ENCODE measurements around the gene TOGARAM2. TPM values are rescaled to one million over a fixed set of nuclear protein-coding genes. Genes with fewer than 3 reads are reported as not detected.

TOGARAM2 gene
- total RNA-seq, 1 donor from 2014 or later, result 6.4 TPM

DNA sequence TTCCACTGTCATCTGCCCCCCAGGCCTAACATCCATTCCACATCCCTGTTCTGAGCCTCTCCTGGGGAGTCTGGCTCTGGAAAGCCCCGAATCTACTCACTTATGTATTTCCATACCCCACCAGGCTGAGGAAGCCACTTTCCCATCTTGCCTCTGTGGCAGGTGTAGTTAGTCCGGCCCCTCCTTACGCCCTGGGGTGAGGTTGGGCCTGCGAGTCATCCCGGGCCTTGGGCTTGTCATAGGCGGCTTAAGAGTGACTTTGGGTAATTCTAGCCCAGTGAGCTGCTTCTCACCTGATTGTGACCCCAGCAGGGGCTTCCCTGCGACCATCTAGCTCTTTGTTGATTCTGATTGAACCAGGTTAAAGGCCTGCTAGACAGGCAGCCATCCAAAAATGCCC is 72.1 kb downstream of the TOGARAM2 start:
- intact Hi-C loops (cut with micrococcal nuclease), result no loop called here

DNA sequence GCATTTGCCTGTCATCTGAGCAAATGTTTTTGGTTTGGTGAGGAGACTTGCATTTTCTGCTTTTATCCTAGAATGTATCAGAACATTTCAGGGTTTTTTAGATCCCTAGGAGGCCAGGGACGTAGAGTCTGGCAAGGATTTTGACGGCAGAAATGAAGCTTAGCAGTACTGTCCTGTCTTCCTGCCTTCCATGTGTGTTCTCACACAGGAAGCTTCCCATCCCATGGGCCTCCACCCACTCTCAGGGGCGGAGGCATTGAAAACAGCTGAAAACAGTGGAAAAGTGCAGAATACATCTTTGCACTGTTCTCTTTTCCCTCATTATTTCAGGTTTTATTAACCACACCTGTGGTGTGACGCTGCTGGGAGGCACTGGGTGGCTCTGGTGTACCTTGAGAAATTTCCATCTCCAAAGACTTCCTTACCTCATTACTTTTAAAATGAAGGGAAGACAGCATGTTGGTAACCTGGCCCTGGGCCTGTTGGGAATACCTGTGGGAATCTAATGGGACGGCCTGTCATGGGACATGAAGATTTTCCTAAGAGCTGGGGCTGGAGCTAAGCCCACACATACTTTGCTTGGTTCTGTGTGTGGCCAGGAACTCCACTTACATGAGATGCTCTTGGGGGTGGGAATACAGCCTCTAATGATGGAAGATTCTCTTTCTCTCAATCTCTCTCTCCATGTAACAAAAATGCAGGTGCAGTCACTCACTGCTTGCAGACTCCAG is 72.7 kb downstream of the TOGARAM2 start:
- intact Hi-C loops (cut with micrococcal nuclease), result loop anchor here (2.0 kb wide), 1 partner anchor 143 kb away; no protein-coding TSS in a partner anchor

DNA sequence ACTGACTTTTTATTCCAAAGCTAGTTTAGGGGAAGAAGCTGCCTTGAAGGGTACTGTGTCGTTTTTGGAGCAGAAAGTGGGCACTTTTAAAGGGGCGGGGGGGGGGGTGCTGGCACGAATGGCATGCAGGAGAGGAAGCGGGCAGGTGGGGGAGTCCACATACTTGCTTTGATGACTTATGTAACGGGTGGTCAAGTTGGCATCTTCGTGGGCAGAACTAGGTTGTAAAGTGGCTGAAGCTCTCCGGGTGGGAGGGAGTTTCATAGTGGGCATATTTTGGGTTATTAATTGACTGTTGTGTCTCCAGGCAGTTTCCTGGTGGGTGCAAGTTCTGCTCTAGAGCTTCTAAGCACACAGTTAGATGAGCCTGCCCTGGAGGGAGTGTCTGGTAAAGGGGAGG is 73.3 kb downstream of the TOGARAM2 start:
- intact Hi-C loops (cut with micrococcal nuclease), result loop anchor here (2.0 kb wide), 1 partner anchor 142 kb away; no protein-coding TSS in a partner anchor

DNA sequence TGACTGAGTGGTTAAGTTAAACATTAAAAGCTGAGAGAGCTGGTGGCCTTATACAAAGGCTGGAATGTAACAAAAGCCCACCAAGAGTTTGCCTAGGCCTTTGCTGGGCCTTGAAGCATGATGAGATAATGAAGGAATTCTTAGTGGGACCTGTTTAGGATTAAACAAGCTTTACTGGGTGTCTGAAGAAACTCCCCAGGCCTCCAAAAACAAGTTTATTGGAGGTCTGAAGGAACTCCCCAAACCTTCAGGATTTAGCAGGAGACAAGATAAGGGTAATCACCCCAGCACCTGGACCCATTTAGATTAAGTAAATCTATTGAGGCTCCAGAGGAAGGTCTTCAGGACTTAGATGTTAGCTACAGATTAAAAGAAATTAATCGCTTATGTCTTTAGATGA is 74.5 kb downstream of the TOGARAM2 start:
- intact Hi-C loops (cut with micrococcal nuclease), result loop anchor here (2.0 kb wide), 1 partner anchor 141 kb away; no protein-coding TSS in a partner anchor

DNA sequence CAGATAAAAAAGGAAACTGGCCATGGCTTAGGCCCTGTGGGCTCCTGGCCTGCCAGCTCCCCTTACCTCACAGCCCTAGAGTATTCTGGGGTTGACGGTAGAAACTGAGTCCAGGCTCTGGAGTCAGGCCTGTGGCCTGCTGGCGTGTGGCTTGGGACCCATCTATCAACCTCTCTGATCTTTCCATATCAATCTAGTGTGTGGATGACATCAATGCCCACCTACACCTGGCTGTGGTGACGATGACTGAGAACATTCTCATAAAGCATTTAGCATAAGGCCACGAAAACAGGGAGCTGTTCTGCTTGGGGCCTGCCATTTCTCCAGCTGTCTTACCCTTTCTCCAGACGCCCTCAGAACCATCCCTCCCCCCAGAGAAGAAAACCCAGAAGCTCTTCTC is 75.4 kb downstream of the TOGARAM2 start:
- intact Hi-C loops (cut with micrococcal nuclease), result no loop called here

DNA sequence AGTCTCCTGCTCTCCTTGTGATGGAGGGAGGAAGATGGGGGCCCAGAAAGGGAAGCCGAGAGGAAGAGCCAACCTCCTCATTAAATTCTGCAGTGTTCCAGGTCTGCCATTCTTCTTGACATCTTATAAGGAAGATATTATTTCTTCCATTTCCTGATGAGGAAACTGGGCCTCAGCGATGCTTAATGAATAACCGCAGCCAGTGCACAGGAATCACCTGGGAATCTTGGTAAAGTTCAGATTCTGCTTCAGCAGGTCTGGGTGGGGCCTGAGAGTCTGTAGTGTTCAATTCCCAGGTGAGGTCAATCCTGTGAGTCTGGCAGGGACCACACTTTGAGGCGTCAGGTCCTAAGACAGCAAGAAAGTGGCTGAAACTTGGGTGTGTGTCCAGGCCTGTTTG is 75.9 kb downstream of the TOGARAM2 start:
- intact Hi-C loops (cut with micrococcal nuclease), result no loop called here

DNA sequence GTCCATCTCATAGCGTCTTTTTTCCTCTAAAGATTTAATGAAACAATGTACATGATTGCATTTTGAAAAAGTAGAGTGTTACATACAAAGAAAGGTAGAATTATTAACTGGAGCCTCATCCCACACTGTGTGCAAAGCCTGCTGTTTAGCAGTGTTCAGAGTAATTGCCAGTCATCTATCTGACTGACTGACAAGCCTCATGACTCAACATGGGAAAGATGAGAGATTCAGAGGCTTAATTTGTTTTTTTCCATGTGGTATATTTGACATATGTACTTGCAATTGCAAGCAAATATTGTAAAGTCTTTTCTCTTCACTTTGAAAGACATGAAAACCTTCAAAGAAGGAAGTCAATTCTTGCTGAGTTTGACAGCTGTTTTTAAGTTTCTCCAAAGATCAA is 78.5 kb downstream of the TOGARAM2 start:
- intact Hi-C loops (cut with micrococcal nuclease), result no loop called here

DNA sequence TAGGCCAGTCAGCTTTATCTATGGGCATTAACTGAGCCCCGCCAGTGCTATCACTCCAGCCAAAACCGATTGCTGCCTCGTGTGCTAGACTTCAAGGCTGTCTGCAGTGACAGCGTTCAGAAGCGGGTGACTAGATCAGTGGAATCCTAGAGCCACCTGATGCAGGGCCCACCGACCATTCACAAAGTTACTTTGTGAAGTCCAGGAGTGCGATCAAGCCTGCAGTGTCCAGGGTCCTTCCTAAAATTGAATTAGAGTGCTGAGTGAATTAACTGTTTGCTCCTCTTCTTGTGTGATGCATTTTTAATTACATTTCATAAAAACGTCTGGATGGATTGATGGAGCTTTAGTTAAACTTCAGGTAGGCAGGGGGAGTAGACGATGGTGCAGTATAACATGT is 79.3 kb downstream of the TOGARAM2 start:
- intact Hi-C loops (cut with micrococcal nuclease), result no loop called here

DNA sequence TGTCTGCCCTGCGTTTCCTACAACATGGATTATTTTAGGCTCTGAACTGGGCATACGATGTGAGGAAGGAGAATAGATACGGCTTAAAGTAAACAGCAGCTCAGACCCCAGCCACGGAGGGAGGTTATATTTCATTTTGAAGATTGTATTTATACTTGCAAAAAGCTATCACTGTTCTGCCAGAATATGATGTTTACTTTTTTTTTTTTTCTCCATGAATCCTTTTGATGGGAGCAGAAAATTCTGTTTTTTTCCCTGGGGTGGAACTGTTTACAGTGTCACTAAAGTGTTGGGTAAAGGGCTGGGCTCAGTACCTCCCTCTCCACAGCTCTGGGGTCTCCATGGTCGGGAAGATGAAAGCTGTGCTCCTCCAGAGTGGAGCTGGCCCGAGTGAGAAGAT is 80.1 kb downstream of the TOGARAM2 start:
- intact Hi-C loops (cut with micrococcal nuclease), result no loop called here

DNA sequence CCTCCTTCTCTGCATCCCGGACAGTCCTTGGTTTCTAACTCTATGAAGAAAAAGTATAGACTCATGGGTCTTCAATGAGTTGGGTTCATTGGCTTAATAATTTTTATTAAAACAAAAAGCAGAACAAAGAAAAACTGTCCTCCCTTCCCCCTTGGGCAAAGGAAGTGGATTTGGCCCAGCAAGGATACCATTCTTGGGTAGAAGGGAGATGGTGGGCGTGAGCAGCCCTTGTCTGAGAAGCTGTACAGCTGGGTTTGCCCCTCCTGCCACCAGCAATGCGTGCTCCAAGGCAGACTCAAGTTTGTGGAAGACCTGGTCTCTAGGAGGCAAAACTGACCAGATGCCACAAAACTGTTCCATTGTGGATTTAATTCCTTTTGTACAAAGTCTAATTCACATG is 80.5 kb downstream of the TOGARAM2 start:
- intact Hi-C loops (cut with micrococcal nuclease), result no loop called here

DNA sequence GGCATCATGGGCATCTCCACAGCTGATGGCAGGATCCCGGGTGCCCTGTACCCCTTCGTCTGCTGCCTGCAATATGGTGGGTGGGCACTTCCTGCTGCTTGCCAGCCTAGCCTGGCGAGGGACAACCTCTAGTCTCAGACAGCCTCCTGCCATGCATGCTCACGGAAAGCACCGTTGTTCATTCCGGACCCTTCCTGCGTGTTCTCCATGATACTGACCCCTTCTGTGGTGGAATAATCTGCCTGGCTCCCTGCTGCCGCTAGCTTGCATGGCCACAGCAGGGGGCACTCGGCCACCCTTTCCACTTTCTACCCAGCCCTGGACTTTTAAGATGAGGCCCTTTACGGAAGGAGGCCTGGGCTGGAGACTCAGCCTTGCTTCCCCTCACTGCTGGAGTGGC is 81.3 kb downstream of the TOGARAM2 start:
- intact Hi-C loops (cut with micrococcal nuclease), result no loop called here

DNA sequence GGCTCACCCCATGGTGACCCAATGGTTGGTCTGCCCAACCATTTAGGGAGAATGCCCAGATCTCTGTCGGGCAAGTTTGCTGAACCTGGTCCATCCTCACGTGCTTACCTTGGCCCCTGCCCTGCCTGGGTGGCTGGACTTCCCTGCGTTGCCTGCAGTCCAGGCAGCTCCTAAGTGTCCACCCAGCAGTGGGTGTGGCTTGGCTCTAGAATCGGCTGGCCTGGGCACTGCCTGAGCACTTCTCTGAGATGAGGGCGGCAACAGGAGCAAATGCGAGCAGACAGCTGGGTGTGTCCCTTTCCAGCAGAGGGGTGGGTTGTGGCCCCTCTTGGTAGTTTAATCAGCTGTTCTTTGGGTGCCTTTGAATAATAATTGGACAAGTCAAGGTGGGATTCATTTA is 82.0 kb downstream of the TOGARAM2 start:
- intact Hi-C loops (cut with micrococcal nuclease), result no loop called here

DNA sequence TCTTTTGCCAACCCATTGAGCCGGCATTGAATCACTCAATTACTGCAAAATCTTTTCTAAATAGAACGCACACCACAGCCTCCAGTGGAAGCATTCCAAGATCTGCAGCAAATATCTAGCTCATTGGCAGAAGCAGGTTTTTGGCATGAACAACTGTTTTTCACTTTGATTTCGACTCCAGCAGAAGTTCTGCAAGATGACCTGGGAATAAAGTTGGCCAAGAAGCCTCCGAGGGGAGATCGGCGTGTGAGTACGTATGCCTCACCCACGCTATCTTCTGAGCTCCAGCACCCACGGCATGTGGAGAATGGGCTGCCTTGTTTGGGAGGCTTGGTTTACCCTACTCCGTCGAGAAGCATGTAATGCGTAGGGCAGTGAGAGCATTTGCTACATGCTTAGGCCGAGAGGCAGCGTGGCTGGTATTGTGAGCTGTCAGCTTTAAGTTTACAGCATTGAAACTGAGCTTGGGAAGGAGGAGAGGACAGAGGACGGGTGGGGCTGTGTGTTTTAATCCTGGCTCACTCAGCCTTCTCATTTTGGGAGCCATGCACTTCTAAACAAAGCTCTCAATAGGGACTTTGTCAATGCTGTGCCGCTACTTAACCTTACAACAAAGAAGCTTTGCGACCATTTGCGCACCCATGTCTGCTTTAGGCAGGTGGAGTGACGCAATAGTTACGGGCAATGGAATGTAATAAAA is 82.7 kb downstream of the TOGARAM2 start:
- intact Hi-C loops (cut with micrococcal nuclease), result no loop called here

DNA sequence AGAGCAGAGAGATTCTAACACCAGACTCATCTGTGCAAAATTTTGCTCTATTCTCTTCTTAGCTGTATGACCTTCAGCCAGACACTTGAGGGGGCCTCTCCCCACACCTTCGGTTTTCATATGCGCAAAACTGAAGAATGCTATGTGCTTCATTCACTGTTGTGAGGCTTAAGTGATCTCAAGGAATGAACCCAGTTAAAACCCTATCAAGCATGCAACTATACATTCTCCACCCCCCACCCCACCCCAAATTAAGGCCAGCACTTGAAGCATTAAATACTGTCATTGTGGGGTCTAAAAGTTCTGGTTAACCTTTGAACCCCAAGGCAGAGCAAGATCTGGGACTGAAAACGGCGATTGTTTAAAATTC is 83.2 kb downstream of the TOGARAM2 start:
- intact Hi-C loops (cut with micrococcal nuclease), result no loop called here

DNA sequence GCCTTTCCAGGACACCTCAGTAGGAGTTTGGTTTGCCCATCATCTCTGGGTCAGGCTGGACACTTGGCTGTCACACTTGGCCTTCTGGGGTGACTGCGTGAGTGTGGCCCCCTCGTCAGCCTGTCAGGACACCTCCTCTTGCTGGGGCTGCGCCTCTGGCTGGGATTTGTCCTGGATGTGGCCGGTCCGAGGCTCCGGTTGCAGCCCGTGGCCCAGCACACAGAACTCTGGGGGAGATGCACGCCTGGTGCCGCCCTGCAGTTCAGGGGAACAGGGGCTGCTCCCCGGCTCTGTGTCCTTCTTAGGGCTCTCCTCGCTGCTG is 83.6 kb downstream of the TOGARAM2 start:
- intact Hi-C loops (cut with micrococcal nuclease), result no loop called here

DNA sequence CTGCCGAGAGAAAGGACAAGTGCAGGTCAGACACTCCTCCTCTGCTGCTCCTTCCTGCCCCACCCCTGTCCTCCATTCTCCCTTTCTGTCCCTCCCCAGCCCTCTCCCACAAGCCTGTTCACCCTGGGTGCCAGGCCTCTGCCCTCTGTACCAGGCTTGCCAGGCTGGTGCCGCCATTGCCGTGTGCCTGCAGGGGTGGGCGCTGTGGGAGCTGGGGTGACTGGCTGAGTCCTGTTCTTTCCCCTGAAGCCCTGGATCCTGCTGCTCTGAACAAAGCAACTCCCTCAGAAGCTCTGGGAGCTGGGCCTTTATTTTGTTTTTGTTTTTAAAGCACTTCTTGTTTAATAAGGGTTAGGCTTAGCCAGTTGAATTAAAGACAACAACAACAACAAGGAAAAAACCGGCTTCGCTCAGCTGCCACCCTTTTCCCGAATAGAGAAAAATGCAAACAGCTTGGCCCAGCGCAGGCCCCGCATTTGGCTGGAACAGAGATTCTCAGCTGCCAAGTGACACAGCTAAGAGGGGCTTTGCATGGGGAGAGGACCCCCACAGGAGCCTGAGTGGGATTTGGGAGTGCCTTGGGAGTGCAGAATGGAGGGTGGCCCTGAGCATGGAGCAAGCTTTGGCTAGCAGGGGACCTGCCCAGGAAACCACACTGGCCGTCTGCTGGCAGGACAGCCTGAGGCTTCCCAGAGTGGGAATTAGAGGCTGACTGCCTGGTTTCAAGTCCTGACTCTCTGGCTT is 84.1 kb downstream of the TOGARAM2 start:
- intact Hi-C loops (cut with micrococcal nuclease), result no loop called here

DNA sequence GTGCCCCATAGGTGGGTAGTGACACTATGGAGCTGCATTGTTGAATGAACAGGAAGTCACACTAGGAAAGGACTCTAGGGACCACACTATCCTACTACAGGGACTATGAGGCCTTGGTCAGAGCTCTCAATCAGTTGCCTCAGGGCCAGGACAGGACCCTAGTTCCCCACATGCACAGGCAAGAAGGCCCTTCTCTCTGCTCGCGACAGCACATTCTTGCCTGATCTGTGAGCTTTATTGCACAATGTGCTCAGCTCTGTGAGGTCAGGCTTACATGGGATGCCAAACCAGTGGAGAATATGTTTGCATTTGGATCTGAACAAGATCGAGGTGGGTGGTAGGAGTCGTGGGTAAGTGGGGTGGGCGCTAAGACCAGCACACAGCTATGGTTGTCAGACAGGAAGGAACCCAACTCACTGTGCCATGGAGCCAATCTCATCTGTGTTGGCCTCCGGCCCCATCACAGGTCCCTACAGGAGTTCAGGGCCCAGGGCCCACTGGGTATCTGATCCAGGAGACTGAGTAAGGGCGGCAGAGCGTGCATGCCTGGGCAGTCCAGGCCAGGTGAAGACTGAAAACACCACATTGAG is 85.3 kb downstream of the TOGARAM2 start:
- intact Hi-C loops (cut with micrococcal nuclease), result loop anchor here (2.0 kb wide), 1 partner anchor 52 kb away; no protein-coding TSS in a partner anchor

DNA sequence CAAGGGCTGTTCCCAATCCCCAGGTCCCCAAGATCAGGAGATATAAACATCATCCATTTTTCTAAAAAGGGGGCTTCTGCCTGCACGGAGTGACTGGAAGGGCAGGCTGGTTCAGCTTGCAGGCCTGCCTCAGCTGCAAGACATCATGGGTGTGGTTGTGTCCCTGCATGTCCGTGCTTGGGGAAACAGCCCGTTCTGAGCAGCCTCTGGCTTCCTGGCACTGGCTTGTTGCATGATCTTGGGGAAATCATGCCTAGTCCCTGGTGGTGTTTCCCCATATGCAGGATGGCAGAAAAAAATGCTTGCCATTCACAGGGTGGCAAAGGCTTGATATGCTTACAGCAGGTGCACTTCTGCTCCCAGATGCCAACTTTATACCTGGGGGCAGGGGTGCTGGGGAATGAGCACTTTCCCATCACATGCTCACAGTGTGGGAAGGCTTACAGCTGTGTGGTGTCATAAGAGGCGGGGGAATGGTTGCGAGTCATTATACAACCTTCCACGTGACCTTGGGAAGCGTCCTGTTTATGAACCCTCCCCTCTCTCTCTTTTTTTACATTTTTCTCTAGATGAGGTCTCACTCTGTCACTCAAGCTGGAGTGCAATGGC is 86.0 kb downstream of the TOGARAM2 start:
- intact Hi-C loops (cut with micrococcal nuclease), result loop anchor here (2.0 kb wide), 1 partner anchor 52 kb away; no protein-coding TSS in a partner anchor

DNA sequence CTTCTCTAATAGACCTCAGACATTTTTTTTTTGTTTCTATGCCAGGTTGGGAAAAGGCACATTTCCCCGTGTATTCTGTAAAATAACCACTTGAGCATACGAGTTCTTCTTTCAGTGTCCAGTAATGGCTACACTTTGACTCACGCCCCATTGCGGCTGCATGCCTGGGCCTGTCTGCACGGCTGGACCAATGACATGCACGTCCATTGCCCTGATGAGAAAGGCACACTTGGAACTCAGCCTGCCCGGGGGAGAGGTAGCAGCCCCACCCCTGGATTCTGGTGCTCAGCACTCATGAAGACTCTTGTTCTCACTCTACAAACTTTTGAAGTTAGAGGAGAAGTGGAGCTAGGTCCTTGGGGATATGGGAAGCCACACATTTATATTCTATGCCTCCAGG is 87.4 kb downstream of the TOGARAM2 start:
- intact Hi-C loops (cut with micrococcal nuclease), result no loop called here

DNA sequence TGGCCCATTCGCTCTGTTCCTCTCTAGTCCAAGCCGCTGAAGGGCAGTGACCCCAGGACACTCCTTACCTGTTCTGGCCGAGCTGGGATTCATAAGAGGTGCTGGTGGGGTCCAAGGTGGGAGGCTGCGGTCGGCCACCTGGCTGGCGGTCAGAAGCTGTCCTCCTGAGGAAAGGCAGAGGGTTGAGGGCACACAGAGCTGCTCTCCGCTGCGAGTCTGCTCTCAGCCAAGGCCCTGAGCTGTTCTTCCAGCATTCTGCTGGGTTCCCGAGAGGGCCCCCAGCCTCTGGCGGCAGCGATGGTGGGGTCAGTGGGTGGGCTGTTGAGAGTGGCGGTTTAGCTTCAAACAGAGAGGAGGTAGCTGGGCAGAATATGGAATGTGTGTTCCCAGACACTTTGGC is 89.4 kb downstream of the TOGARAM2 start:
- intact Hi-C loops (cut with micrococcal nuclease), result no loop called here

All from T-helper 1 cell treated with Interleukin-12 subunit alpha and Interleukin-12 subunit beta and Interleukin-4 antibody, amounts not matched to agents 30 ng/mL and 1 ng/mL, for 36 hours (primary cell).